ENCODE results near the gene KRTAP10-6. TPM values are rescaled to one million over a fixed set of nuclear protein-coding genes. Genes with fewer than 3 reads are reported as not detected.
"Not testable (repeated sequence)": the region's sequence is repeated elsewhere in the genome, so short reads cannot be mapped to it uniquely, and the experiment has no call there.

The KRTAP10-6 gene
- total RNA-seq, 1 donor from 2014 or later, result not detected

GRCh38 chr21:44602463-44602850 is 10.2 kb upstream of the KRTAP10-6 start:
- no peaks in the 10 kb centered on the region for H3K36me3 ChIP-seq (ENCODE audit: control insufficient read depth, insufficient read depth, low read length)
- DNase-seq (ENCODE audit: low read depth), result no peak
- no peaks in the 10 kb centered on the region for H3K27me3 ChIP-seq (ENCODE audit: control insufficient read depth, insufficient read depth, low read length)
- TF ChIP-seq CTCF (IDR thresholded peaks at IDR 0.05; ENCODE audit: insufficient read depth, low read length, severe bottlenecking), result no peak
- no peak overlapping the region for H3K4me3 ChIP-seq (ENCODE audit: low read depth, low read length)
- FAIRE-seq, result no peak

- no peak for DNase-seq (ENCODE audit: low read depth)
- H3K36me3 ChIP-seq (ENCODE audit: control insufficient read depth, insufficient read depth, low read length), result no peaks in the 10 kb centered on the region
- no peak for FAIRE-seq
- TF ChIP-seq CTCF (IDR thresholded peaks at IDR 0.05; ENCODE audit: insufficient read depth, low read length, severe bottlenecking), result no peak
- no peak overlapping the region for H3K4me3 ChIP-seq (ENCODE audit: low read depth, low read length)
- H3K27me3 ChIP-seq (ENCODE audit: control insufficient read depth, insufficient read depth, low read length), result no peaks in the 10 kb centered on the region
Measured at GRCh38 chr21:44601596-44602462, 9.5 kb upstream of the KRTAP10-6 start.

GRCh38 chr21:44601091-44601490 is 8.8 kb upstream of the KRTAP10-6 start:
- H3K4me3 ChIP-seq (ENCODE audit: low read depth, low read length); H3K27me3 ChIP-seq (ENCODE audit: control insufficient read depth, insufficient read depth, low read length); H3K36me3 ChIP-seq (ENCODE audit: control insufficient read depth, insufficient read depth, low read length); DNase-seq (ENCODE audit: low read depth); FAIRE-seq: not testable (repeated sequence)

- not testable (repeated sequence) for DNase-seq (ENCODE audit: low read depth); H3K4me3 ChIP-seq (ENCODE audit: low read depth, low read length); FAIRE-seq; H3K27me3 ChIP-seq (ENCODE audit: control insufficient read depth, insufficient read depth, low read length); H3K36me3 ChIP-seq (ENCODE audit: control insufficient read depth, insufficient read depth, low read length)
Measured at GRCh38 chr21:44600118-44600978, 8.0 kb upstream of the KRTAP10-6 start, which contains the start of gene KRTAP10-7. Gene KRTAP10-7, plus strand, starts transcription at chr21:44600597. Its CDS starts 25 bp downstream, at chr21:44600622.

- H3K27me3 ChIP-seq (ENCODE audit: control insufficient read depth, insufficient read depth, low read length), result no peaks in the 10 kb centered on the region
- no peak overlapping the region for H3K4me3 ChIP-seq (ENCODE audit: low read depth, low read length)
- FAIRE-seq, result no peak
- no peaks in the 10 kb centered on the region for H3K36me3 ChIP-seq (ENCODE audit: control insufficient read depth, insufficient read depth, low read length)
- no peak for TF ChIP-seq CTCF (IDR thresholded peaks at IDR 0.05; ENCODE audit: insufficient read depth, low read length, severe bottlenecking)
- no peak for DNase-seq (ENCODE audit: low read depth)
Measured at GRCh38 chr21:44599264-44600029, 7.1 kb upstream of the KRTAP10-6 start.

GRCh38 chr21:44598061-44598460 is 5.8 kb upstream of the KRTAP10-6 start:
- FAIRE-seq (no peak), DNase-seq (ENCODE audit: low read depth) (no peak)
- Histone ChIP-seq H3K4me3 (ENCODE audit: low read depth, low read length) (no peak overlapping the region), H3K27me3 (ENCODE audit: control insufficient read depth, insufficient read depth, low read length) (no peaks in the 10 kb centered on the region), H3K36me3 (ENCODE audit: control insufficient read depth, insufficient read depth, low read length) (no peaks in the 10 kb centered on the region)
- no peak for TF ChIP-seq CTCF (IDR thresholded peaks at IDR 0.05; ENCODE audit: insufficient read depth, low read length, severe bottlenecking)

Data from bronchial epithelial cell (primary cell).